HK-2 (cell line): ENCODE data around the gene RUNX2.
"Not testable (repeated sequence)": the region's sequence is repeated elsewhere in the genome, so short reads cannot be mapped to it uniquely, and the experiment has no call there.

ENCODE experiments used
- DNase-seq: peaks from one replicate; pipeline ENCODE4 v3.0.0-alpha.2; 2018; ENCODE audit not compliant: unreplicated experiment

The RUNX2 gene

GRCh38 chr6:45457141-45457540 is 129.0 kb downstream of the RUNX2 start:
- no peak for DNase-seq

GRCh38 chr6:45458672-45459071 is 130.5 kb downstream of the RUNX2 start:
- DNase-seq, result no peak

GRCh38 chr6:45460166-45460565 is 132.0 kb downstream of the RUNX2 start:
- no peak for DNase-seq

DNA sequence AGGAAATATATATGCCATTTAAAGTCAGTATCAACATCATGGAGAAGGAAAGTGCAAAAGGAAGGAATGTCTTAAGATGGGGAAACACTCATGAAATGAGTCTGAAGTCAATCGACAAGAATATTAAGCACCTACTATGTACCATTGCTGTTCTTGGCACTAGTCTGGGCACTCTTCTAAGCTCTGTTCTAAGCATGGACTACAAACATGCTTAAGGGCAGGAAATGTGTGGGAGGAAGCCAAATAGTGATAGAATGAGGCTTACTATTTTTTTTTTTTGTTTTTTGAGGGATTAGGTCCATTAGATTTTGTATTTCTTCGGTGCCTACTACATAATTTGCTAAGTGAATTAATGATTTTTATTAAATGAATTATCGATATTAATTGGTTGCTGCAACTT is 133.4 kb downstream of the RUNX2 start:
- DNase-seq, result no peak

DNA sequence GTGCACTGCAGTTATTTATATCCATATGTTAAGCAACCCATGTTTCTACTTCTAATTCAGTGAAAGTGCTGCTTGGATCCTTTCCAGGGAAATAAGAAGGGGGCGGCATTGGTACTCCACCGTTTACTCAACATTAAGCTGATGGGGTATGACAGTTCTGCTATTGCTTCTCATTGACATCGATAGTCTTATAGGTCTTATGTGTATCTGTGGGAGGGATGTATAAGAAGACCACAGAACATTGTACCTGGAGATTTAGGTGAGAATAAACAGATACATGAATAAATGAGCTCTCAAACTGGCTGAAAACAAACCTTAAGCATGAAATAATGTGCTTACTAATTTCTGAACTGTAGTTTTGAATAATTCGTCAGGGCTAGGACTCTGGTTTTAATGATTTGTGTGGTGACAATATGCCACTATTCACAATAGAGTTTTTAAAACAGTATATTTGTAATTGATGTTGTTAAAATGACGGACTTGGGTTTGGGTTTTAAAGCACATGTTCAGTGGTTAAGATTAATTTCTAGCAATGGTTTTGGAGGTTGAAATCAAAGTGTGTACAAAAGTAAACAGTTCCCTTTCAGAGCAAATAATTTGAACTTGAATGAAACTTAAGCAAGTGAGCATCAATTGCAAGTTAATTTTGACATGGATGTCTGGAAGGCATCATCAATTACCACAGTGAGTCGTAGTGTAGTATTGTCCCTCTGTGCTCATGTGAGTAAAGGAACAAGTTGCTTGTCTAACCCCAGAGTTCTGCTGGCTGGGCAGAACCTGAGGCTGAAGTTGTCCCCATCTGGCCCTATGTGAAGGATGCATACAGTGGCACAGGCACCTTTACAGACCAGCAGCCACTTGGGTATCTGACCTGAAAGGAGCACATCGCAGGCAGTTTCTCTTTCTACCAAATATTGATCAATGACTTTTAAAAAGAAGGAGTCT is 134.3 kb downstream of the RUNX2 start:
- DNase-seq, result no peak

GRCh38 chr6:45464685-45465084 is 136.6 kb downstream of the RUNX2 start:
- no peak for DNase-seq

DNA sequence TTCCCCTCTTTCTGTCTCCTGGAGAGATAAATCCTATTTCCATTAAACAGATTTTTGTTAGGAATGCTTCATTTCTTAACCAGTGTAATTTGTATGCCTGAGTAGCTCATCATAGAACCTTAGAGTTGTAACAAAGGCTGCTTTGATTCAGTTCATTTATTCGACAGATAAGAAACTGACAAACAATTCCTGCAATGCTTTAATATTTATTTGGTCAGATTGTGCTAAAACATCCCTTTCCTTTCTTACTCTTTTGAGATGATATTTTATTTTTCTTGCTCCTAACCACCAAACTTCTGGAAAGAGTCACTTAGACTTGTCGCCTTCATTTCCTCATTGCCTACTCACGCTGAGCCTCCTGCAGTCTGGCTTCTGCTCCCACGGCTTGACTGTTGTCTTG is 138.6 kb downstream of the RUNX2 start:
- no peak for DNase-seq

- not testable (repeated sequence) for DNase-seq
Measured at GRCh38 chr6:45467417-45467816, 139.3 kb downstream of the RUNX2 start.

DNA sequence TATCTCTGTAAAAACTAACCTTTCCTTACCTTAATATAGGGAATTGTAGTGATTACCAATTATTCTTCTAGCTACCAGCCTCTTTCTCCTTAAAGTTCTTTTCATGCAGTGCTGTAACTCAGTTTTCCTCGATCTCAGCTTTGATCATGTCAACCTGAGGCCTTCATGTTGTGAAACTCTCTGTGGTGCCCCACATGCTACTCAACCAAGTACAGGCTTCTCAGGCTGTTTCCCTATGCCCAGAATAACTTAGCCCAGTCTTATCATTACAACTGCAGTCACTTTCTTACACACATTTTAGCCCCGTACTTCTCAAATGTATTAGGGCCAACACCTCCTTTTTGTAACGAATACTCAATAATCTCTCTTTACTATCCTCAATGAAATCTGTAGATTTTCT is 139.7 kb downstream of the RUNX2 start:
- DNase-seq, result no peak

DNA sequence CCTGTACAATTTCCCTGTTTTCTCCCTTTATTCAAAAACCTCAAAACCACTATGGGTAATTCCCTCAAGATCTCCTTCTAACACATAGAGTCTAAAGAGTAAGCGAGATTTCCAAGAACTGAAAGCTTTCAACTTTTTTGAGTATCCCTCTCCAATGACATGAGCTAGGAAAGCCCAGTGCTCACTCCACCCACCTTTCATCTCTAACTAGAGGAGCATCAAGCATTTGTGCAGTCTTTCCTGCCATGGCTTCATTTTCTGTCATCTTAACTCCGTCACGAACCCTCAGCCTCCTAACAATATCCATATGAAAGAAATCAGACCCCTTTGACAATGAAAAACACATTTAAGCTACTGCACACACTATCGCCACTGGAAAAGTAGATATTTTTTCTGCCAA is 141.5 kb downstream of the RUNX2 start:
- no peak for DNase-seq

DNA sequence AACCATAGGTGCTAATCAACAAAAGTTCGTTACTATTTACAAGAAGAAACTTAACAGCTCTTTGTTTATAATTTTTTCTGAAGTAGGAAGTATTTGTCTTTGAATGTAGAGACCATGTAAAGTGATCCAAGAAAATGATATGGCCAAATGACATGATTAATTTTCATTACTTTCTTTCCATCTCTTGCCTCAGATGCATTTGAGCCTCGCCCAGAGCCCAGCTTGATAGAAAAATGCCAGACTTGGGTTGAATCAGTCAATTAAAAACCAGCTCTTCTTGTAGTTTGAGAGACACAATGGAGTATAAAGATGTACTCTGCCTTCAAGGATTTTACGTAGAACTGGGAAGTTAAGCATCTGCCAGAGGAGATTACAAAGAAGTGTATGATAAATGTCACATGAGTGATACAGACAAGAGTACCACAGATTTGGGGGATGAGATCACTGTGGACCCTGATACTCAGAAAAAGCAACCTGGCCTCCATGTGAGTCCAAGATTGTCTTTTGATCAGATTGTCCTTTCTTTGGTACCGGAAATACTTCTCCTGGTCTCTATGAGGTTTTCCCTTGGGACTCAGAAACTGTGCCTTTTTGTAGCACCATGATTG is 142.1 kb downstream of the RUNX2 start:
- DNase-seq, result no peak

DNA sequence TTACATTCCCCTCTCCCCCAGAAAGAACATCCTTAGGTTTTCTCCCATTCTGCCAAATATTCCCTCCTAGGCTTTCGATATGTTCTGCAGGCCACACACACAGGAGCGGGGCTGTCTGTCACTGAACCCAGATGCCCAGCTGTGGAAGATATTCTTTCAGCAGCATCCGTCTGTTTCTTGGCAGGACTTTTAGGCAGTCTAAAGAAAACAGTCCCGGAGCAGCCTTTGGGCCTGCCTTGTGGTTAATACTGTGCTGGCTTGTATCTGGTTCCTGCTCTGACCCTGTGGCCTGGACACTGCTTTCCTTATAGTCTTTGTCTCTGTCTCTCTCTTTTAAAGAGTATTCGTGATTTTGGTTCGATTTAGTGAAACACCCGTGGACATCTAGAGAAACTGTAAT is 144.3 kb downstream of the RUNX2 start:
- no peak for DNase-seq

- DNase-seq, result no peak
Measured at GRCh38 chr6:45473121-45473993, 145.2 kb downstream of the RUNX2 start.

GRCh38 chr6:45474376-45474775 is 146.2 kb downstream of the RUNX2 start:
- DNase-seq, result no peak

- no peak for DNase-seq
Measured at GRCh38 chr6:45476341-45476740, 148.2 kb downstream of the RUNX2 start.

- DNase-seq, result no peak
Measured at GRCh38 chr6:45477278-45477677, 149.1 kb downstream of the RUNX2 start.

DNA sequence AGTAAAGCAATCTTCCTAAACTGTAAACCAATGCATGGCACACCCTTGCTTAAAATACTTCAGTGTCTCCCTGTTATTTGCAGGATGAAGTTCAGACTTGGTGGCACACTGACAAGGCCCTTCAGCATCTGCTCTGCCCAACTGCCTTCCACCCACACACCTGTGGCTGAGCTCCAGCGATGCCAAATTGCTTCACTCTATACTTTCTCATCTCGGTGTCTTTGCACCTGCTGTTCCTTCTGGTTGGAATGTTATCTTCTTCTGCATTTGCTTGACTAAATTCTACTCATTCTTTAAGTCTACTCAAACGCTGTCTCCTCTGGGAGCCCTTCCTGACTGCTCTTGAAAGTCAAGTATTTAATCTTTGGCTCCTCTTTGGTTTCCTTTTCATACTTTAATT is 149.7 kb downstream of the RUNX2 start:
- DNase-seq, result no peak

GRCh38 chr6:45478240-45478639 is 150.1 kb downstream of the RUNX2 start:
- no peak for DNase-seq

GRCh38 chr6:45479834-45480751 is 152.0 kb downstream of the RUNX2 start:
- no peak for DNase-seq

GRCh38 chr6:45480752-45481415 is 152.8 kb downstream of the RUNX2 start:
- DNase-seq, result no peak

DNA sequence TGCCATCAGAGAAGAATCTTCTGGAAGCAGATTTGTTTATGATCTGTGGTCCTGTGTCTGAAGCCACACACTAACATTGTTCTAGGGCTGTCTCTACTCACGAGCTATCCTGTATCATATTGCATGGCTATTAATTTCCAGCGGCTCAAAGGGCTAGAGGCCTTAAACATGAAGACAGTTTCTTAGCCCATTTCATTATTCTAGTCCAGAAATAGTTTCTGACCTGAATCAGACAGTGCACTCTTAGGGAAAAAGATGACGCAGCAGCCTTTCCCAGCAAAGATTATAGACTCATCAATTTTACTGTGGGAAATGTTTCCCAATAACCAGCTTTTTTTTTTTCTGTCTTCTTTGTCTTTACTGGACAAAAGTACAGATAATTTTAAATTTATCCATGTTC is 154.9 kb downstream of the RUNX2 start:
- DNase-seq, result no peak
